Neural progenitor cell (in vitro differentiated cells): Measurements from ENCODE around the gene TIAM2. TPM values are rescaled to one million over a fixed set of nuclear protein-coding genes. Genes with fewer than 3 reads are reported as not detected.

Experiments used
- DNase-seq: peaks from one replicate; pipeline ENCODE4 v3.0.0-alpha.2; 2016; ENCODE audit warnings: low spot score
- H2AFZ ChIP-seq: fragments of 200-600 bp; sonication (generic); replicated peaks from 2 replicates; pipeline ENCODE4 v1.6.1; 2016; ENCODE audit warnings: antibody characterized with exemption
- H3F3A ChIP-seq: fragments of 200-600 bp; sonication (generic); 2 replicates; pipeline ENCODE4 v1.6.1; 2016; ENCODE audit warnings: antibody characterized with exemption, low read depth
- H3K27ac ChIP-seq: fragments of 200-600 bp; sonication (generic); 2 replicates; pipeline ENCODE4 v1.5.1; 2016; ENCODE audit warnings: mild to moderate bottlenecking
- H3K27me3 ChIP-seq: fragments of 200-600 bp; sonication (generic); 2 replicates; pipeline ENCODE4 v1.6.1; 2016; ENCODE audit warnings: mild to moderate bottlenecking, moderate library complexity
- H3K36me3 ChIP-seq: fragments of 200-600 bp; sonication (generic); 2 replicates; pipeline ENCODE4 v1.5.1; 2016
- H3K4me1 ChIP-seq: fragments of 200-600 bp; sonication (generic); 2 replicates; pipeline ENCODE4 v1.6.1; 2016; ENCODE audit warnings: mixed run types
- H3K4me2 ChIP-seq: fragments of 200-600 bp; sonication (generic); 2 replicates; pipeline ENCODE4 v1.6.1; 2016
- H3K4me3 ChIP-seq: fragments of 200-600 bp; sonication (generic); 2 replicates; pipeline ENCODE4 v1.5.1; 2016
- H3K79me2 ChIP-seq: fragments of 200-600 bp; sonication (generic); 2 replicates; pipeline ENCODE4 v1.6.1; 2016; ENCODE audit warnings: low read depth
- H3K9ac ChIP-seq: fragments of 200-600 bp; sonication (generic); 2 replicates; pipeline ENCODE4 v1.6.1; 2016
- H3K9me3 ChIP-seq: fragments of 200-600 bp; sonication (generic); 2 replicates; pipeline ENCODE4 v1.5.1; 2016; ENCODE audit warnings: low read depth
- H4K20me1 ChIP-seq: fragments of 200-600 bp; sonication (generic); 2 replicates; pipeline ENCODE4 v1.6.1; 2016; ENCODE audit warnings: low read depth
- H3K27ac Mint-ChIP-seq: 3 replicates; pipeline ENCODE4 v1.8.0; 2021; ENCODE audit warnings: mixed read lengths
- H3K27me3 Mint-ChIP-seq: 2 replicates; pipeline ENCODE4 v1.8.0; 2022; ENCODE audit warnings: low read depth, mild to moderate bottlenecking, inconsistent platforms, moderate library complexity, mixed read lengths; ENCODE audit not compliant: insufficient read depth
- H3K36me3 Mint-ChIP-seq: 3 replicates; pipeline ENCODE4 v1.8.0; 2021; ENCODE audit warnings: mixed read lengths
- H3K4me1 Mint-ChIP-seq: 3 replicates; pipeline ENCODE4 v1.8.0; 2021; ENCODE audit warnings: mixed read lengths
- H3K4me3 Mint-ChIP-seq: 3 replicates; pipeline ENCODE4 v1.8.0; 2021; ENCODE audit warnings: mild to moderate bottlenecking, moderate library complexity, mixed read lengths
- H3K9me3 Mint-ChIP-seq: 3 replicates; pipeline ENCODE4 v1.8.0; 2020; ENCODE audit warnings: mixed read lengths
- EZH2 ChIP-seq: fragments of 200-600 bp; sonication (generic); IDR thresholded peaks from 2 replicates; pipeline ENCODE4 v1.6.1; 2017; ENCODE audit warnings: antibody characterized with exemption, mild to moderate bottlenecking, moderate library complexity
- EZH2phosphoT487 ChIP-seq: fragments of 200-600 bp; sonication (generic); IDR thresholded peaks from 2 replicates; pipeline ENCODE4 v1.6.1; 2017; ENCODE audit warnings: antibody characterized with exemption
- total RNA-seq: library from RNA; depleted of rRNA; stranded (reverse); fragments of >200 nt; gene quantifications from 2 replicates; pipeline ENCODE4 v1.2.3, GENCODE V29; 2015; ENCODE audit warnings: low replicate concordance
- TF ChIP-seq, protein P1 (sequence below): fragments of 200-600 bp; sonication (generic); IDR thresholded peaks from 2 replicates; pipeline ENCODE4 v1.5.1; 2017; ENCODE audit warnings: antibody characterized with exemption, mild to moderate bottlenecking

The TIAM2 gene
- total RNA-seq, 1 donor from 2014 or later, result 22.8 TPM

- H3K9ac ChIP-seq, result no peak overlapping the region
- peaks cover 11% of the 10 kb centered on the region for H3K36me3 Mint-ChIP-seq
- H2AFZ ChIP-seq, result no peak overlapping the region
- peaks cover 3% of the 10 kb centered on the region for H3K27me3 Mint-ChIP-seq
- H3K27ac ChIP-seq, result no peak overlapping the region
- peaks cover 3% of the 10 kb centered on the region for H4K20me1 ChIP-seq
- H3K9me3 Mint-ChIP-seq, result no peaks in the 10 kb centered on the region
- TF ChIP-seq EZH2phosphoT487 (no peak), EZH2 (no peak)
- TF ChIP-seq, protein P1, sequence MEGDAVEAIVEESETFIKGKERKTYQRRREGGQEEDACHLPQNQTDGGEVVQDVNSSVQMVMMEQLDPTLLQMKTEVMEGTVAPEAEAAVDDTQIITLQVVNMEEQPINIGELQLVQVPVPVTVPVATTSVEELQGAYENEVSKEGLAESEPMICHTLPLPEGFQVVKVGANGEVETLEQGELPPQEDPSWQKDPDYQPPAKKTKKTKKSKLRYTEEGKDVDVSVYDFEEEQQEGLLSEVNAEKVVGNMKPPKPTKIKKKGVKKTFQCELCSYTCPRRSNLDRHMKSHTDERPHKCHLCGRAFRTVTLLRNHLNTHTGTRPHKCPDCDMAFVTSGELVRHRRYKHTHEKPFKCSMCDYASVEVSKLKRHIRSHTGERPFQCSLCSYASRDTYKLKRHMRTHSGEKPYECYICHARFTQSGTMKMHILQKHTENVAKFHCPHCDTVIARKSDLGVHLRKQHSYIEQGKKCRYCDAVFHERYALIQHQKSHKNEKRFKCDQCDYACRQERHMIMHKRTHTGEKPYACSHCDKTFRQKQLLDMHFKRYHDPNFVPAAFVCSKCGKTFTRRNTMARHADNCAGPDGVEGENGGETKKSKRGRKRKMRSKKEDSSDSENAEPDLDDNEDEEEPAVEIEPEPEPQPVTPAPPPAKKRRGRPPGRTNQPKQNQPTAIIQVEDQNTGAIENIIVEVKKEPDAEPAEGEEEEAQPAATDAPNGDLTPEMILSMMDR, result no peak
- no peaks in the 10 kb centered on the region for H3F3A ChIP-seq
- H3K4me1 Mint-ChIP-seq, result peaks cover 50% of the 10 kb centered on the region
- no peaks in the 10 kb centered on the region for H3K27me3 ChIP-seq
- no peaks in the 10 kb centered on the region for H3K9me3 ChIP-seq
- no peak overlapping the region for H3K27ac Mint-ChIP-seq
- no peak overlapping the region for H3K4me3 Mint-ChIP-seq
- H3K4me2 ChIP-seq, result no peak overlapping the region
- H3K4me1 ChIP-seq, result peaks cover 33% of the 10 kb centered on the region
- no peaks in the 10 kb centered on the region for H3K79me2 ChIP-seq
- no peak overlapping the region for H3K4me3 ChIP-seq
- DNase-seq, result no peak
- H3K36me3 ChIP-seq, result no peaks in the 10 kb centered on the region
Measured at GRCh38 chr6:155274106-155274505, 279.0 kb downstream of the TIAM2 start.

GRCh38 chr6:155274533-155274932 is 279.4 kb downstream of the TIAM2 start:
- no peaks in the 10 kb centered on the region for H3K36me3 ChIP-seq
- H3K4me2 ChIP-seq, result no peak overlapping the region
- no peak overlapping the region for H2AFZ ChIP-seq
- peaks cover 2% of the 10 kb centered on the region for H4K20me1 ChIP-seq
- Mint-ChIP-seq H3K27me3 (peaks cover 3% of the 10 kb centered on the region), H3K4me3 (no peak overlapping the region), H3K36me3 (peaks cover 14% of the 10 kb centered on the region), H3K4me1 (peaks cover 46% of the 10 kb centered on the region), H3K9me3 (no peaks in the 10 kb centered on the region), H3K27ac (no peak overlapping the region)
- no peak overlapping the region for H3K27ac ChIP-seq
- no peak overlapping the region for H3K9ac ChIP-seq
- no peaks in the 10 kb centered on the region for H3K27me3 ChIP-seq
- no peaks in the 10 kb centered on the region for H3K9me3 ChIP-seq
- peaks cover 33% of the 10 kb centered on the region for H3K4me1 ChIP-seq
- H3K79me2 ChIP-seq, result no peaks in the 10 kb centered on the region
- no peak overlapping the region for H3K4me3 ChIP-seq
- TF ChIP-seq EZH2phosphoT487, result no peak
- TF ChIP-seq, protein P1, result no peak
- H3F3A ChIP-seq, result no peaks in the 10 kb centered on the region
- DNase-seq, result no peak

GRCh38 chr6:155275808-155276480 is 280.8 kb downstream of the TIAM2 start:
- H3K9me3 Mint-ChIP-seq, result no peaks in the 10 kb centered on the region
- peaks cover 18% of the 10 kb centered on the region for H3K36me3 Mint-ChIP-seq
- no peaks in the 10 kb centered on the region for H4K20me1 ChIP-seq
- no peaks in the 10 kb centered on the region for H3F3A ChIP-seq
- H3K4me2 ChIP-seq, result no peak overlapping the region
- no peaks in the 10 kb centered on the region for H3K79me2 ChIP-seq
- DNase-seq, result no peak
- H3K9ac ChIP-seq, result no peak overlapping the region
- no peak overlapping the region for H2AFZ ChIP-seq
- H3K4me3 ChIP-seq, result no peak overlapping the region
- peaks cover 23% of the 10 kb centered on the region for H3K4me1 ChIP-seq
- no peaks in the 10 kb centered on the region for H3K27me3 ChIP-seq
- H3K27me3 Mint-ChIP-seq, result no peaks in the 10 kb centered on the region
- H3K27ac Mint-ChIP-seq, result peak overlapping the region; percentile 55
- H3K4me3 Mint-ChIP-seq, result no peak overlapping the region
- no peak overlapping the region for H3K27ac ChIP-seq
- H3K4me1 Mint-ChIP-seq, result peaks cover 36% of the 10 kb centered on the region
- no peaks in the 10 kb centered on the region for H3K36me3 ChIP-seq
- TF ChIP-seq, protein P1, result no peak
- TF ChIP-seq EZH2, result no peak
- H3K9me3 ChIP-seq, result no peaks in the 10 kb centered on the region
